NCI-H460 (cell line): ENCODE results near the gene NTN1. TPM values are rescaled to one million over a fixed set of nuclear protein-coding genes. Genes with fewer than 3 reads are reported as not detected.
"Not testable (repeated sequence)": the region's sequence is repeated elsewhere in the genome, so short reads cannot be mapped to it uniquely, and the experiment has no call there.

Experiments used
- DNase-seq: peaks from one replicate; pipeline ENCODE4 v3.0.0-alpha.2; 2016; ENCODE audit warnings: low read depth; ENCODE audit errors: extremely low read depth
- total RNA-seq: library from RNA; depleted of rRNA; stranded (reverse); fragments of >200 nt; shearing (Covaris generic); gene quantifications from 2 replicates; pipeline ENCODE4 v1.2.3, GENCODE V29; 2014

NTN1 gene
- total RNA-seq, 1 experiment from 2014 or later, result 0.87 TPM

GRCh38 chr17:9256751-9257629 lies 235.7 kb downstream of the NTN1 start:
- DNase-seq, result no peak

GRCh38 chr17:9257630-9257965 lies 236.3 kb downstream of the NTN1 start:
- not testable (repeated sequence) for DNase-seq

- DNase-seq, result no peak
These were observed 237.1 kb downstream of the NTN1 start for GRCh38 chr17:9258115-9259015.

- DNase-seq, result no peak
These were observed 238.1 kb downstream of the NTN1 start for GRCh38 chr17:9259419-9259818.

- no peak for DNase-seq
These were observed 240.0 kb downstream of the NTN1 start for GRCh38 chr17:9261081-9262012.

- no peak for DNase-seq
These were observed 244.8 kb downstream of the NTN1 start for GRCh38 chr17:9266031-9266680.

- no peak for DNase-seq
These were observed 245.4 kb downstream of the NTN1 start for GRCh38 chr17:9266697-9267117.

GRCh38 chr17:9268546-9268945 lies 247.2 kb downstream of the NTN1 start:
- no peak for DNase-seq

- DNase-seq, result no peak
These were observed 248.2 kb downstream of the NTN1 start for GRCh38 chr17:9269350-9270035.

- DNase-seq, result no peak
These were observed 249.6 kb downstream of the NTN1 start for GRCh38 chr17:9270921-9271320.

- no peak for DNase-seq
These were observed 250.7 kb downstream of the NTN1 start for GRCh38 chr17:9271989-9272388.

GRCh38 chr17:9272501-9273200 lies 251.3 kb downstream of the NTN1 start:
- no peak for DNase-seq

- DNase-seq, result no peak
These were observed 252.4 kb downstream of the NTN1 start for GRCh38 chr17:9273428-9274391.

- DNase-seq, result no peak
These were observed 253.7 kb downstream of the NTN1 start for GRCh38 chr17:9274973-9275372.

GRCh38 chr17:9279893-9280292 lies 258.6 kb downstream of the NTN1 start:
- DNase-seq, result no peak

- no peak for DNase-seq
These were observed 262.6 kb downstream of the NTN1 start for GRCh38 chr17:9283909-9284308.

GRCh38 chr17:9284884-9285283 lies 263.6 kb downstream of the NTN1 start:
- DNase-seq, result no peak
